Body of pancreas (tissue), 4 donors: Measurements from ENCODE around the gene CSNK2A3.

ENCODE experiments used
- CTCF ChIP-seq, 7 experiments: fragments of 450-650 bp in 4 of 7; fragments of 200-600 bp in 3 of 7; sonication (generic) in 3 of 7; IDR thresholded peaks; one replicate each; pipeline ENCODE4 v1.5.1; 2016 to 2019; ENCODE audit warnings: antibody characterized with exemption in 7 of 7
- POLR2A ChIP-seq, 3 donors: fragments of 450-650 bp; IDR thresholded peaks; one replicate each; pipeline ENCODE4 v1.6.1; 2016; ENCODE audit warnings: antibody characterized with exemption in 3 of 3, mild to moderate bottlenecking in 2 of 3

GRCh38 chr11:11400121-11400520 is 47.1 kb upstream of the CSNK2A3 start:
- TF ChIP-seq CTCF (IDR thresholded peaks at IDR 0.05) (no peak), POLR2A (IDR thresholded peaks at IDR 0.05) (no peak)
